ENCODE measurements around the gene IL16.

DNA sequence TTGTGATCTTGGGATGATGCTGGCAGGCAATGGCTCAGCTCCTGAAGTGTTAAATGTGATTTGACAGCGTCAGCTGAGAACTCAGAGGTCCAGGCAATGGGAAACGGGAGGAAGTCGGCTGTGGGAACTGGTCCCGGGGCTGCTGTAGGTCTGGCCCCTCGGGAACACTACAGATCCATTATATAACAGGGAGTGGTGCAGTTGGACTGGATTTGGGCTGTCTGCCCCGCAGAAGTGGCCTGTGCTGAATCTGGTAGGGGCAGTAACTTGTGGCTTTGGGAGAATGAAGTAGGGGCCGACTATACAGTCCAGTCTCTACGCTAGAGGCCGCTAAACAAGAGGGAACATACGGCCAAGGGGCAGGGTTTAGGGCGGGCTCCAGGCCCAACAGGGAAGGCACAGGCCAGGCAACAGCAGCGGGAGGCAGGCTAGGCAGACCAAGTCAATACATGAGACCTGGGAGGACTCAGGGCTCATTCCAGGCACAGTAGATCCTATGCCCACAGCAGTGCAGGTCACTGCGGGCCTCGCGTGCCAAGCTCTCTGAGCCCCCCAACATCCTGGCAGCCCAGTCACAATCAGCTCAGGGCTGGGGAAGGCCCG is 20.3 kb upstream of the IL16 start:
- TF ChIP-seq, protein P1, sequence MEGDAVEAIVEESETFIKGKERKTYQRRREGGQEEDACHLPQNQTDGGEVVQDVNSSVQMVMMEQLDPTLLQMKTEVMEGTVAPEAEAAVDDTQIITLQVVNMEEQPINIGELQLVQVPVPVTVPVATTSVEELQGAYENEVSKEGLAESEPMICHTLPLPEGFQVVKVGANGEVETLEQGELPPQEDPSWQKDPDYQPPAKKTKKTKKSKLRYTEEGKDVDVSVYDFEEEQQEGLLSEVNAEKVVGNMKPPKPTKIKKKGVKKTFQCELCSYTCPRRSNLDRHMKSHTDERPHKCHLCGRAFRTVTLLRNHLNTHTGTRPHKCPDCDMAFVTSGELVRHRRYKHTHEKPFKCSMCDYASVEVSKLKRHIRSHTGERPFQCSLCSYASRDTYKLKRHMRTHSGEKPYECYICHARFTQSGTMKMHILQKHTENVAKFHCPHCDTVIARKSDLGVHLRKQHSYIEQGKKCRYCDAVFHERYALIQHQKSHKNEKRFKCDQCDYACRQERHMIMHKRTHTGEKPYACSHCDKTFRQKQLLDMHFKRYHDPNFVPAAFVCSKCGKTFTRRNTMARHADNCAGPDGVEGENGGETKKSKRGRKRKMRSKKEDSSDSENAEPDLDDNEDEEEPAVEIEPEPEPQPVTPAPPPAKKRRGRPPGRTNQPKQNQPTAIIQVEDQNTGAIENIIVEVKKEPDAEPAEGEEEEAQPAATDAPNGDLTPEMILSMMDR (IDR thresholded peaks at IDR 0.05) = peak in 2 of 3 experiments; percentile 5 to 27
- no peak for TF ChIP-seq POLR2A (IDR thresholded peaks at IDR 0.05; ENCODE audit: low read depth)
- peak in 1 of 2 donors; percentile 7 for TF ChIP-seq POLR2AphosphoS5 (IDR thresholded peaks at IDR 0.05)
- TF ChIP-seq EP300 (IDR thresholded peaks at IDR 0.05) = no peak
